Activated T-helper 1 cell treated with Interleukin-2 at 50 U/mL for 16 hours (primary cell): Measurements from ENCODE around the gene PSME1.

Experiments
- DNase-seq: peaks from one replicate; pipeline ENCODE4 v3.0.0-alpha.2; 2020; ENCODE audit warnings: low read depth

The PSME1 gene

DNA sequence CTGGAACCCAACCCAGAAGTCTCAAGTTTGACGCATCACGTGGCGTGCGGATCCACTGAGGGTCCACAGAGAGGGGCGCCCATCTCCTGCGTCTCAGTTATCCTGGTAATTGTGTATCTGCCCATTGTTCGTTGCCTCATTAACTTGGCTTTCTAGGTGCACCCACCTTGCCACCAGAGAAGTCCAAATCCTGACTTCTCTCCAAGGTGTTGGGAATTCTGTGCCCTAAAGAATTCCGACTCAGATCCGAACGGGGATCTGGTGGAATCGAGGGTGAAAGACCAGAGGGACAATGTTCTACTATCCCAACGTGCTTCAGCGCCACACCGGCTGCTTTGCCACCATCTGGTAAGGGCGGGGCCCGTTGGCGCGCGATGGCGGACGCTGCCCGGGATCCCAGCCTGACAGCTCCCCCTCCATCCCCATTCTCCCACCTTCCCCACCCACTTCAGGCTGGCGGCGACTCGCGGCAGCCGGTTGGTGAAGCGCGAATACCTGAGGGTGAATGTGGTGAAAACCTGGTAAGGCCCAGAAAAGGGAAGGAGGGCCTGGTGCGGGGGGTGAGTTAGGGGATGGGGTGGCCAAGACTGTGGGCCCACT is 36.4 kb downstream of the PSME1 start:
- no peak for DNase-seq

DNA sequence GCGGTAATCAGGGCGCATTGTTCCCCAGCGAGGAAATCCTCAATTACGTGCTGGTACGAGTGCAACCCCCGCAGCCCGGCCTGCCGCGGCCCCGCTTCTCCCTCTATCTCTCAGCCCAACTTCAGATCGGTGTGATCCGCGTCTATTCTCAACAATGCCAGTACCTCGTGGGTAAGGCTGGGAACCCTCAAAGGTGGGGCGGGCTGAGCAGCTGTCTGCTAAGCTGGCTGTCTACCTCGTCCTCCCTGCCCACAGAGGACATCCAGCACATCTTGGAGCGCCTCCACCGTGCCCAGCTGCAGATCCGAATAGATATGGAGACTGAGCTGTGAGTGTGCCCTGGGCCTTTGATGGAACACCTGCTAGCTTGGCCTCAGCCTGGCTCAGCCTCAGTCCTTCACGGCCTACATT is 36.9 kb downstream of the PSME1 start:
- no peak for DNase-seq

DNA sequence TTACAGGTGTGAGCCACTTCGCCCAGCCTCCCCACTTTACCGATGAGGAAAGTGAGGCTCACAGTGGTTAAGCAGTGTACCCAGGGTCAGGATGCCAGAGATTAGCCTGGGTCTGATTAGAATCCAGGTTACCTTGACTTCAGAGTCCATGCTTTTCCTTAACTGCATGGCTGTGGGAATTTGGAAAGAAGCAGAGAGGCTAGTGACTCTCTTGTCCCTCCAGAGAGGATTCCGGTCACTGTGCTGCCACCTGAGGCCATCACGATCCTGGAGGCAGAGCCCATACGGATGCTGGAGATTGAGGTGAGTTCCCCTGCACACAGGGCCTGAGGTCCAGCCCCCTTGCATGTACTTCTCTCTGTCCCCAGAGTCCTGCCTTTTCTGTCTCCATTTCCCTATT is 40.6 kb downstream of the PSME1 start:
- DNase-seq = no peak

GRCh38 chr14:24177041-24177825 is 41.2 kb downstream of the PSME1 start:
- no peak for DNase-seq

DNA sequence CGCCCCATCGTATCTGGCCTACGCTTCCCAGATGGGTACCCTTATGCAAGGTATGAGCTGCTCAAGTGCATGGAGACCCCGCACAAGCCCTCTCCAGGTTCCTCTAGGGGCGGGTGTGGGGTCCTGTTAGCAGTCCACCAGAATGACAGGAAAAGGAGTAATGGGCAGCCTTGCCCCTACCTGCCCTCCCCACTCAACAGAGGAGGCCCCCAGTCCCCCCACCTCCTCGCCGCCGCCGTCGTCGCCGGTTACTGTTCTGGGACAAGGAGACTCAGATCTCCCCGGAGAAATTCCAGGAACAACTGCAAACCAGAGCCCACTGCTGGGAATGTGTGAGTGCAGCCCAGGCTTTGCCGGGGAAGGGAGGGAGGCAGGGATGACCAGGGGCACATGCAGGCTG is 41.9 kb downstream of the PSME1 start:
- no peak for DNase-seq

- DNase-seq = no peak
Observed at GRCh38 chr14:24178399-24179178, 42.6 kb downstream of the PSME1 start.

GRCh38 chr14:24179294-24179960 is 43.4 kb downstream of the PSME1 start:
- no peak for DNase-seq

DNA sequence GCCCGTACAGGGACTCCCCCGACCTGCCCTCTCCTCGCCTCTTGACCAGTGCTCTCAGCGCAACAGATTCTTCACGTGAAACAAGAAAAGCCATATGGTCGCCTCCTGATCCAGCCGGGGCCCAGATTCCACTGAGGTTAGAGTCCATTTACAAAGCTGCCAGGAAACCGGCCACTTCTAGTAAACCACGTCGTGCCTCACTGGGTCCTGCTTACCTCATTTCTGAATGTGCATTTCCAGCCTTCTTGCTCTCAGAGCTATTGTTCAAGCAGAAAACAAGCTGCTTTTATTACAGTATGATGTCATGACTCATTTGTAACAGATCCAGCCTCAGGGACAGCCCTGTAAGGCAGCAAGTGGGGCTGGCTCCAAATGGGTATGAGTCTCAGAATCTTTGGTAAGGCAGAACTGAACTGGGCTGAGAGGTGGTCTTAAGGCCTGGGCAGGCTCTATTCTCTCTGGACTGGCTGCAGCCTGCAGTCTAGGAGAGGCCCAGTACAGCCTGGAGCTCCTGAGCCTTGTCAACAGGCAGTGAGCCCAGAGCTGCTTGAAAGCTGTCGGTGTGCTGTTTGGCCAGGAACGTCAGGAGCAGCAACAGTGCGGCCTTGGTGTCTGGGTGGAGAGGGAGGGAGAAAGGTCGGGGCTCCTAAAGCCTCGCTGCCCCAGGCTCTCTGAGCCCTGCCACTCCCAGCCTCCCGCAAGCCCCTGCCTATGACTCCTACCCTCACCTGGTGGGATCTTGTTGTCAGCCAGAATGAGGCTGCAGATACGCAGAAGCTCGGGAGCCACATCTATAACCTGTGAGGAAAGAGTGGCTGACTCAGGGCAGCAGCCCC is 44.2 kb downstream of the PSME1 start:
- no peak for DNase-seq

DNA sequence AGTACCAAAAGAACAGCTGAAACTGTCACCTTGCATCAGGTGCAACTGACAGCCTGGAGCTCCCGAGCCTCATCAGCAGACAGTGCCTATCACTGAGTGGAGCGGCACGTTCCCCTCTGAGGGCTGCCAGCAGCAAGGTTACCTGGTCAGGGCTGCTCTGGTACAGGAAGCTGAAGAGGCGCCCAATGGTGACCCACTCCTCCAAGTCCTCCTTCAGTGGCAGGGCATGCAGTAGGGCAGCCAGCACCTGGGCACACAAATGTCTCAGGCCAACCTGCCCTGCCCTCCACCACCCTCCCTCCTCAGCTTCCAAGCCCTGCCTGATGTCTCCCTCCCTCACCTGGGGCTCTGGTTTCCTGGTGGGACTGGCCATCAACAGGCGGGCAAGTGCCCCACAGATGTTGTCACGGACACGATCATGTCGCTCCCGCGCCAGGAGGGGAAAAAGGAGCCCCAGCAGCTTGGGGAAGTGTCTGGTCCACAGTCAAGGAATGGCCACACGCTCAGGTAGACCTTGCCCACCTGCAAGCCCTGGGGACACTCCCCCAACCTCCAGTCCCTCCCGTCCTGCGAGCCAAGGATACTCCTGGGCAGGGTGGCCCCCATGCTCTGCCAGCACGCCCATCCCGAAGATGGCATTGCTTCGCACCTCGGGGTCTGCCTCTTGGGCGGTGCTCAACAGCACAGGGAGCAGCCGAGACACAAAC is 45.5 kb downstream of the PSME1 start:
- no peak for DNase-seq

DNA sequence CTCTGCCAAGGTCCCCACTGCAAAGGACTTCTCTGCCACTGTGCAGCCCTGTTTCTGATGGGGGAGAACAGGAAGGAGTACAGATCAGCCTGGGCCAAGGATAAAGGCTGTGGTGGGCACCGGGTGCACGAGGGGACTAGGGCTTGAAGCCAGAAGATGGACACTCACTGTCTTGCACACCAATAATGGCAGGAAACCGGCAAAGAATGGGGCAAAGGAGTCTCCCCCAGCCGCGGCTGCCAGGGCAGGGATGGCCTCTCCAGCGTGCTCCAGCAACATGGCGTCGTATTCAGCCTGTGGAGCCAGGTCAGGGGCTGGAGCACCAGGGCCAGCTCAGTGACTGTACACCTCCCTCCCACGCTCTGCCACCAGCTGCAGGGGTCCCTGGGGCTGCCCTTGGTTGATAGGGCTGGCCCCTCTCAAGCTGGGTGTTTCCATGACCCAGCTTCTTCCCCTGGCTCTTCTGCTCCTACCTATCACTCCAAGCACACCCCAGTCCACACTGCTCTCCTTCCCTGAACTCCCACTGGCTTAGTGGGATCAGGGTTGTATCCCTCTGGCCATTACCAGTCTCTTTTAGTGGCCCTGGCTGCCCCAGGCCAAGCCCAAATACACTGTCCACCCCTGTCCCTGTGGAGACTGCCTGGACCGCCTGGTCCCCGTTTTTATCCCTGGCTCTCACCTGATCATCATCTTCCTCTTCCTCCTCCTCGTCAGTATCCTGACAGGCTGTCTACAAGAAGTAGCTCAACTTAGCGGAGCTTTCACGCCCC is 46.3 kb downstream of the PSME1 start:
- no peak for DNase-seq

- no peak for DNase-seq
Observed at GRCh38 chr14:24183014-24183481, 47.1 kb downstream of the PSME1 start.

DNA sequence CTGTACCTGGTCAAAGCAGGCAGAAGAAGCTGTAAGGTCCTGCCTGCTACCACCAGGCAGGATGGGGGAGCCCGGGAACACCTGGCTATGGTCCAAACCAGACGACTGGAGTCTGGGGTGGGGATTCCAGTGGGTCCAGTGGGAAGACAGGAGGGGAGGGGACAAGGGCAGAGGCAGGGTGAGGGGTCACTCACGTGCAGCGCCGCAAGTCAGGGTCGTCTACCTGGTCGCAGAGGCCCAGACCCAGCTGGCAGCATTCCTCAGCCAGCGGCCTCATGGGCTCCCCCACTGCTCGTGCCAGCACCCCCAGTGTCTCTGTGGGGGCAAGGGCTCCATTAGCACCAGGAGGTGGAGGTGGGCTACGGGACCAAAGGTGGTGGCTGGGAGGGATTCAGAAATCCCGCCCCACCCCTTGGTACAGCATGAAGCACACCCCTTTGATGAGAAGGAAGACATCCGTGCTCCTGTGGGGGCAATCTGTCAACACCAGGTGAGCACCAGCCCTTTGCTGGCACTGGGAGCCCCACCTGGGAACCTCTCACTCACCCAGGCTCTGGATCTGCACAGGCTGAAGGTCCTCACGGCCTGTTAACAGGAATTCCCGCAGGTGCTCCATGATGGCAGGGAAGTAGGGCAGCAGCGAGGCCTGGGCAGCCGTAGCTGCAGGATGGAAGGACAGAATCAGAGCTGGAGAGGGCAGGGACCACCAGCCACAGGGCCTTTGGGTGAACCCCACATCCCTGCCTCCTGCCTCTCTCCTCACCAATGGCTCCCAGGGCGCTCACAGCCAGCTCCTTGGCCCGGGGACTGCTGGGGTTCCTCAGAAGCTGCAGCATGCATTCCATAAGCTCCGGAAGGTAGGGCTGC is 48.3 kb downstream of the PSME1 start:
- no peak for DNase-seq

GRCh38 chr14:24185026-24185425 is 49.0 kb downstream of the PSME1 start:
- DNase-seq = no peak

DNA sequence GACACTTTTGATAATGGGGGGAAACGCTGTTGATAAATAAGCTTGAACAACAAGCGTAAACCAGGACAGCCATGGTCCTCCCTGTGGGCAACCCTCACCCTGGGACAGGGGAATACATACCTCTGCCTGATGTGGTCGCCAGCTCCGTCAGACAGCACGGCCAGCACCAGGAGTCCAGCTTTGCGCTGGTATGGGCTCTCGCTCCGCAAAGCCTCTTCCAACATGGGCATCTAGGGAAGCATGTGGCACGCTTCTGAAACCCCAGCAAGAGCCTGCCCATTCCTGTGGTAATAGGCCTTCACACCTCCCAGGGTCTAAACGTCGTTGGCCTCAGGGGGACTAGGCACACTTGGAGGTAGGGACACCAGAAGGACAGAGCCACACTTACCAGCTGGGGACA is 49.7 kb downstream of the PSME1 start:
- no peak for DNase-seq

GRCh38 chr14:24186831-24187538 is 51.0 kb downstream of the PSME1 start:
- DNase-seq = no peak

GRCh38 chr14:24187539-24187915 is 51.5 kb downstream of the PSME1 start:
- DNase-seq = no peak
